Endodermal cell (in vitro differentiated cells): ENCODE data around the gene HOXB1. TPM values are rescaled to one million over a fixed set of nuclear protein-coding genes. Genes with fewer than 3 reads are reported as not detected.

Experiments used
- DNase-seq: peaks from one replicate; pipeline ENCODE4 v3.0.0-alpha.2; 2017
- H3K27ac ChIP-seq: 2 replicates; pipeline ENCODE4 v1.5.1; 2013; ENCODE audit warnings: mild to moderate bottlenecking, low read depth, low read length, moderate library complexity
- H3K27me3 ChIP-seq: 2 replicates; pipeline ENCODE4 v1.6.1; 2013; ENCODE audit warnings: mild to moderate bottlenecking, low read length, moderate library complexity; ENCODE audit not compliant: insufficient read depth, control insufficient read depth, poor library complexity, severe bottlenecking
- H3K36me3 ChIP-seq: 2 replicates; pipeline ENCODE4 v1.7.0; 2013; ENCODE audit warnings: mild to moderate bottlenecking, low read length, moderate library complexity; ENCODE audit not compliant: control insufficient read depth, insufficient read depth
- H3K4me1 ChIP-seq: one replicate; pipeline ENCODE4 v1.7.0; 2013; ENCODE audit warnings: low read length; ENCODE audit not compliant: control insufficient read depth, insufficient read depth
- H3K4me3 ChIP-seq: 2 replicates; pipeline ENCODE4 v1.5.1; 2013; ENCODE audit warnings: mild to moderate bottlenecking, low read length, moderate library complexity
- H3K9ac ChIP-seq: 2 replicates; pipeline ENCODE4 v1.6.1; 2013; ENCODE audit warnings: mild to moderate bottlenecking, low read length, moderate library complexity; ENCODE audit not compliant: poor library complexity, severe bottlenecking; ENCODE audit errors: extremely low read depth
- H3K9me3 ChIP-seq: 2 replicates; pipeline ENCODE4 v1.6.1; 2013; ENCODE audit warnings: mild to moderate bottlenecking, low read length, moderate library complexity; ENCODE audit not compliant: control insufficient read depth
- H3K27ac Mint-ChIP-seq: 2 replicates; pipeline ENCODE4 v1.8.0; 2020; ENCODE audit warnings: mixed read lengths
- H3K27me3 Mint-ChIP-seq: 2 replicates; pipeline ENCODE4 v1.8.0; 2021; ENCODE audit warnings: mild to moderate bottlenecking, mixed read lengths; ENCODE audit not compliant: insufficient read depth
- H3K36me3 Mint-ChIP-seq: 2 replicates; pipeline ENCODE4 v1.8.0; 2020; ENCODE audit warnings: low read depth, mixed read lengths
- H3K4me1 Mint-ChIP-seq: 2 replicates; pipeline ENCODE4 v1.8.0; 2020; ENCODE audit warnings: mixed read lengths
- H3K4me3 Mint-ChIP-seq: 2 replicates; pipeline ENCODE4 v1.8.0; 2020; ENCODE audit warnings: mild to moderate bottlenecking, moderate library complexity, mixed read lengths
- H3K9me3 Mint-ChIP-seq: 2 replicates; pipeline ENCODE4 v1.8.0; 2020; ENCODE audit warnings: mild to moderate bottlenecking, mixed read lengths
- WGBS, 2 experiments: methylation state at CpG; one replicate each; pipeline versions ENCODE4 v1.1.5 to v1.1.7; 2013; ENCODE audit warnings: missing lambda C conversion rate in 2 of 2, mixed read lengths in 1 of 2; ENCODE audit not compliant: insufficient coverage in 1 of 2, insufficient read length in 1 of 2; 5-methylcytosine and 5-hydroxymethylcytosine counted together
- total RNA-seq, 2 donors: library from RNA; stranded (reverse); fragmentation: NEBNext Ultra II Directional in 1 of 2; extraction: Animal tissue kit (Norgen Biotek cat#: 25700) in 1 of 2; gene quantifications; 2 replicates in 1 of 2; 3 replicates in 1 of 2; pipeline ENCODE4 v1.2.1, GENCODE V29; 2021
- TF ChIP-seq, protein P1 (sequence below): fragments of 200-600 bp; sonication (generic); conservative IDR thresholded peaks from 2 replicates; pipeline ENCODE4 v1.5.0; 2021; ENCODE audit warnings: antibody characterized with exemption, mild to moderate bottlenecking

The HOXB1 gene
- total RNA-seq, 2 donors from 2014 or later = not detected

DNA sequence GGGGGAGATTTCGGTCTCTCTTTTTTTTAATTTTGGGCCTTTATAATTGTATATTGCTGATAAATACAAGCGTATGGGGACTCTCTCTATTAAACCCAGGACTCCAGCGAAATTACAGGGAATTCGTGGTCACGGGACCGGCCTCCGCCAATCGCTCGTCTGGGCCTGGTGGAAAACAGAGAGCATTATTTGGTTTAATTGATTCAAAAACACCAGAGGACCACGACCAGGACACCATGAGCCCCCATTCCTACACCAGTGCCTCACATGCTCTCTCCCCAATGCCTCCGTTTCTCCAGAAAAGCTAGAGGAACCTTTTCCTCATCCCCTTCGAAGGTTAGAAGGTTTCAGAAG is 14.2 kb upstream of the HOXB1 start, which contains the start of gene HOXB2:
HOXB2 (minus strand) TSS at position 88 of the 354 bp plus-strand sequence. CDS start 198 bp downstream, outside the sequence.
- H3K27me3 Mint-ChIP-seq = peaks cover 97% of the 10 kb centered on the region
- H3K4me1 Mint-ChIP-seq = peaks cover 32% of the 10 kb centered on the region
- H3K36me3 ChIP-seq = no peaks in the 10 kb centered on the region
- H3K9me3 Mint-ChIP-seq = no peaks in the 10 kb centered on the region
- no peaks in the 10 kb centered on the region for H3K36me3 Mint-ChIP-seq
- peaks cover 10% of the 10 kb centered on the region for H3K4me1 ChIP-seq
- no peak within 1 kb of the TSS for H3K9ac ChIP-seq
- peak within 1 kb of the TSS; percentile 95 for H3K27ac ChIP-seq
- H3K4me3 ChIP-seq = peak within 1 kb of the TSS; percentile 82
- WGBS, 2 experiments = 29% methylated on average over 12 of the region's 12 CpGs; no CpG with 5 or more reads in 1 of the 2 experiments
- peak; percentile 83 for DNase-seq
- peaks cover 100% of the 10 kb centered on the region for H3K27me3 ChIP-seq
- H3K4me3 Mint-ChIP-seq = peak within 1 kb of the TSS; percentile 46
- TF ChIP-seq, protein P1, sequence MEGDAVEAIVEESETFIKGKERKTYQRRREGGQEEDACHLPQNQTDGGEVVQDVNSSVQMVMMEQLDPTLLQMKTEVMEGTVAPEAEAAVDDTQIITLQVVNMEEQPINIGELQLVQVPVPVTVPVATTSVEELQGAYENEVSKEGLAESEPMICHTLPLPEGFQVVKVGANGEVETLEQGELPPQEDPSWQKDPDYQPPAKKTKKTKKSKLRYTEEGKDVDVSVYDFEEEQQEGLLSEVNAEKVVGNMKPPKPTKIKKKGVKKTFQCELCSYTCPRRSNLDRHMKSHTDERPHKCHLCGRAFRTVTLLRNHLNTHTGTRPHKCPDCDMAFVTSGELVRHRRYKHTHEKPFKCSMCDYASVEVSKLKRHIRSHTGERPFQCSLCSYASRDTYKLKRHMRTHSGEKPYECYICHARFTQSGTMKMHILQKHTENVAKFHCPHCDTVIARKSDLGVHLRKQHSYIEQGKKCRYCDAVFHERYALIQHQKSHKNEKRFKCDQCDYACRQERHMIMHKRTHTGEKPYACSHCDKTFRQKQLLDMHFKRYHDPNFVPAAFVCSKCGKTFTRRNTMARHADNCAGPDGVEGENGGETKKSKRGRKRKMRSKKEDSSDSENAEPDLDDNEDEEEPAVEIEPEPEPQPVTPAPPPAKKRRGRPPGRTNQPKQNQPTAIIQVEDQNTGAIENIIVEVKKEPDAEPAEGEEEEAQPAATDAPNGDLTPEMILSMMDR = no peak
- no peaks in the 10 kb centered on the region for H3K9me3 ChIP-seq
- H3K27ac Mint-ChIP-seq = no peak within 1 kb of the TSS

DNA sequence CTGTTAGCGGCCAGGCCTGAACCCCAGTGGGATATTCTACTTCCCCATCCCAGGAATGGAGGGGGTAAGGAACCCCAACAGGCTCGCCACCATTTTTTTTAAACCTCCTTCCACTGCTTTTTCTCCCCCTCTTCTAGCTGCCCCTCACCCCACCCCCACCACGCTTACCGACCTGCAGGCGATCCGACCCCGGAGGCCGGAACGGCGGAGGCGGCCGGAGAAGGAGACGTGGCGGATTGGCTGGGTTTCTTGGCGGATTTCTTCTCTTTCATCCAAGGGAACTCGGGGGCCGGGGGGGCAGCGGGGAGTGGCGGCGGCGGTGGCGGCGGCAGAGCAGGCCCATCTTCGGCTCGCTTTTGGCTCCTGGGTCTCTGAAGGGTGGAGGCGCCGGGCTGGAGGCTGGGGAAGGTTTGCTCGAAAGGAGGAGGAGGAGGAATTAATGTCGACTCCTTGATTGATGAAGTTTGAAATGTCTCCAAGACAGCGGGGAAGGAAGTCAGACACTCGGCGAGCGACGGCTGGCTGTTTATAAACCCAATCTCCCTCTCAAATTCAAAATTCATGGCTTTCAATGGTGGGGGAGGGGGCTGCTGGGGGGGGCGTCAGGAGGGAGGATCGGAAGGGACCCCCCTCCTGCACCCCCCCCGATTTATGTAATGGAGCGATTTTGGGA is 13.7 kb upstream of the HOXB1 start:
- TF ChIP-seq, protein P1 = no peak
- peak overlapping the region; percentile 46 for H3K4me3 Mint-ChIP-seq
- Histone ChIP-seq H3K27me3 (peaks cover 100% of the 10 kb centered on the region), H3K4me1 (peaks cover 10% of the 10 kb centered on the region), H3K9ac (no peak overlapping the region), H3K27ac (peak overlapping the region; percentile 95), H3K9me3 (no peaks in the 10 kb centered on the region), H3K4me3 (peak overlapping the region; percentile 82), H3K36me3 (no peaks in the 10 kb centered on the region)
- peak; percentile 90 for DNase-seq
- peaks cover 32% of the 10 kb centered on the region for H3K4me1 Mint-ChIP-seq
- H3K36me3 Mint-ChIP-seq = no peaks in the 10 kb centered on the region
- WGBS, 2 experiments = 4% methylated on average over 29 of the region's 38 CpGs; no CpG with 5 or more reads in 1 of the 2 experiments
- H3K27ac Mint-ChIP-seq = no peak overlapping the region
- H3K9me3 Mint-ChIP-seq = no peaks in the 10 kb centered on the region
- peaks cover 97% of the 10 kb centered on the region for H3K27me3 Mint-ChIP-seq

DNA sequence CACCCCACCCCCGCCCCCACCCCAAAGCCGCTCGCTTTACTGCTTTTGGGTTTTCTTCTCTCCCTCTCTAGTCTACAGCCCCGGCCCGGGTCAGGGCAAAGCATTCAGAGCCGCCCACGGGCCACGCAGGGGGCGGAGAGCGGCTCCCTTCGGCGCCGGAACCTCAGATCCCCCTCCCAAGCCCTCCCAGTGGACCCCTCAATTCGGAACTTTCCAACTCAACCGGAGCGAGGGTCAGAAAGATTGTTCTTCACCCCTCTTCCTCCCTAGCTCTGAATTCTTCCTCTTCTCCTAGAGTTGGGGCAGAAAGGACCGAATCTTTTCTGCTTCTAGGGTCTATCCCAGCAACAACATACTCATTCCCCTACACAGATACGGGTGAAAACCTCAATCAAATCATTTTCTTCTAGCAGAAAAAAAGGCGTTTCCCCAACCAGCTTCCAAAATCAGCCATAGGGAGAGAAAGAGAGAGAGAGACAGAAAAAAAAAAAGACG is 13.1 kb upstream of the HOXB1 start:
- Histone ChIP-seq H3K9me3 (no peaks in the 10 kb centered on the region), H3K36me3 (no peaks in the 10 kb centered on the region), H3K9ac (no peak overlapping the region), H3K4me3 (peak overlapping the region; percentile 82), H3K4me1 (peaks cover 8% of the 10 kb centered on the region), H3K27me3 (peaks cover 100% of the 10 kb centered on the region), H3K27ac (peak overlapping the region; percentile 95)
- peaks cover 30% of the 10 kb centered on the region for H3K4me1 Mint-ChIP-seq
- peak overlapping the region; percentile 46 for H3K4me3 Mint-ChIP-seq
- no peak overlapping the region for H3K27ac Mint-ChIP-seq
- peaks cover 97% of the 10 kb centered on the region for H3K27me3 Mint-ChIP-seq
- TF ChIP-seq, protein P1 = no peak
- no peak for DNase-seq
- 4 to 8% methylated on average over 6 to 20 of the region's 20 CpGs for WGBS, 2 experiments
- no peaks in the 10 kb centered on the region for H3K36me3 Mint-ChIP-seq
- H3K9me3 Mint-ChIP-seq = no peaks in the 10 kb centered on the region
